H1 (cell line): Measurements from ENCODE around the gene CYP39A1. TPM values are rescaled to one million over a fixed set of nuclear protein-coding genes. Genes with fewer than 3 reads are reported as not detected.

Experiments
- CTCF ChIA-PET: fragments of 300-600 bp; sonication (Branson Sonifier 250); formaldehyde crosslinking; loops from one replicate; lab custom pipeline; 2021; ENCODE audit not compliant: partially characterized antibody; lab: Charles Lee
- POLR2A ChIA-PET: fragments of 300-600 bp; sonication (Branson Sonifier 250); formaldehyde crosslinking; loops from one replicate; lab custom pipeline; 2021; ENCODE audit warnings: inconsistent platforms; ENCODE audit not compliant: partially characterized antibody; lab: Charles Lee
- DNase-seq, 2 experiments: peaks; one replicate each; pipeline versions ENCODE4 v3.0.0 to v3.0.0-alpha.2; 2010 to 2022; ENCODE audit warnings: low spot score in 2 of 2, low read depth in 1 of 2, mixed read lengths in 1 of 2
- FAIRE-seq: peaks from 2 replicates; lab custom pipeline; 2011; peaks lifted over from hg19 to GRCh38; lab: Jason Lieb, UNC
- H2AFZ ChIP-seq: 2 replicates; pipeline ENCODE4 v1.8.1; 2012; ENCODE audit warnings: low read length, inconsistent platforms
- H2AK5ac ChIP-seq: 2 replicates; pipeline ENCODE4 v1.6.1; 2013; ENCODE audit warnings: low read depth, low read length
- H2BK120ac ChIP-seq: replicated peaks from 2 replicates; pipeline ENCODE3; 2013; ENCODE audit warnings: low read depth, low read length, inconsistent platforms
- H2BK12ac ChIP-seq: 2 replicates; pipeline ENCODE4 v1.6.1; 2013; ENCODE audit warnings: low read depth, low read length
- H2BK15ac ChIP-seq: 2 replicates; pipeline ENCODE4 v1.6.1; 2013; ENCODE audit warnings: low read length
- H2BK20ac ChIP-seq: 2 replicates; pipeline ENCODE4 v1.6.1; 2013; ENCODE audit warnings: low read length
- H2BK5ac ChIP-seq: 2 replicates; pipeline ENCODE4 v1.6.1; 2013; ENCODE audit warnings: low read depth, low read length
- H3K14ac ChIP-seq: 2 replicates; pipeline ENCODE4 v1.6.1; 2013; ENCODE audit warnings: inconsistent platforms; ENCODE audit not compliant: insufficient read length
- H3K18ac ChIP-seq: 2 replicates; pipeline ENCODE4 v1.6.1; 2013; ENCODE audit warnings: low read length; ENCODE audit errors: extremely low read depth
- H3K23ac ChIP-seq: 2 replicates; pipeline ENCODE4 v1.6.1; 2013; ENCODE audit warnings: inconsistent platforms; ENCODE audit not compliant: insufficient read length
- H3K23me2 ChIP-seq: 2 replicates; pipeline ENCODE4 v1.6.1; 2013; ENCODE audit warnings: low read depth, low read length
- H3K27ac ChIP-seq: 2 replicates; pipeline ENCODE4 v1.6.1; 2011; ENCODE audit warnings: low read depth, low read length, inconsistent platforms
- H3K27me3 ChIP-seq, 4 experiments: replicated peaks in 1 of 4; 1 replicate in 1 of 4; 2 replicates in 3 of 4; pipeline versions ENCODE4 v1.6.1 to v1.8.1; 2011 to 2013; ENCODE audit warnings: low read length in 3 of 4, mild to moderate bottlenecking in 3 of 4, inconsistent platforms in 2 of 4, mixed read lengths in 2 of 4, moderate library complexity in 1 of 4; ENCODE audit not compliant: control insufficient read depth in 3 of 4, insufficient read depth in 3 of 4; ENCODE audit errors: extremely low read depth in 1 of 4
- H3K36me3 ChIP-seq, 4 experiments: 2 replicates each; pipeline versions ENCODE4 v1.6.1 to v1.8.1; 2011 to 2013; ENCODE audit warnings: mild to moderate bottlenecking in 4 of 4, low read length in 3 of 4, moderate library complexity in 2 of 4, control low read depth in 1 of 4, inconsistent platforms in 1 of 4; ENCODE audit not compliant: insufficient read depth in 4 of 4, control insufficient read depth in 2 of 4
- H3K4ac ChIP-seq: replicated peaks from 2 replicates; pipeline ENCODE3; 2013; ENCODE audit warnings: low read length, low read depth, mixed read lengths, inconsistent platforms; ENCODE audit not compliant: insufficient read length
- H3K4me1 ChIP-seq, 4 experiments: replicated peaks in 1 of 4; 1 replicate in 1 of 4; 2 replicates in 3 of 4; pipeline versions ENCODE4 v1.6.1 to v1.8.1; 2011 to 2013; ENCODE audit warnings: low read length in 3 of 4, inconsistent platforms in 2 of 4, mixed read lengths in 1 of 4; ENCODE audit not compliant: insufficient read depth in 4 of 4, control insufficient read depth in 3 of 4
- H3K4me2 ChIP-seq, 2 experiments: 2 replicates each; pipeline versions ENCODE4 v1.6.1 to v1.8.1; 2011 to 2013; ENCODE audit warnings: low read depth in 2 of 2, low read length in 2 of 2, control low read depth in 1 of 2, inconsistent platforms in 1 of 2, mild to moderate bottlenecking in 1 of 2; ENCODE audit not compliant: insufficient read depth in 1 of 2
- H3K4me3 ChIP-seq, 4 experiments: fragments of 200-600, 300-600 bp in 1 of 4; sonication (generic), shearing (Covaris generic), sonication (Bioruptor Twin) in 1 of 4; 2 replicates each; pipeline versions ENCODE4 v1.5.1 to v1.8.1; 2011 to 2016; ENCODE audit warnings: low read length in 4 of 4, low read depth in 3 of 4, control low read depth in 2 of 4, inconsistent platforms in 2 of 4, mild to moderate bottlenecking in 2 of 4, mixed read lengths in 1 of 4, moderate library complexity in 1 of 4; ENCODE audit not compliant: insufficient read depth in 2 of 4; ENCODE audit errors: extremely low read depth in 1 of 4
- H3K56ac ChIP-seq: replicated peaks from 2 replicates; pipeline ENCODE3; 2013; ENCODE audit warnings: low read depth, mild to moderate bottlenecking, mixed read lengths, low read length, inconsistent platforms; ENCODE audit not compliant: insufficient read length
- H3K79me1 ChIP-seq: 2 replicates; pipeline ENCODE4 v1.6.1; 2013; ENCODE audit warnings: low read depth, low read length, control low read depth
- H3K79me2 ChIP-seq, 2 experiments: 2 replicates each; pipeline versions ENCODE4 v1.6.1 to v1.8.1; 2012 to 2013; ENCODE audit warnings: low read length in 2 of 2, mild to moderate bottlenecking in 2 of 2, inconsistent platforms in 1 of 2; ENCODE audit not compliant: insufficient read depth in 2 of 2, control insufficient read depth in 1 of 2
- H3K9ac ChIP-seq, 4 experiments: replicated peaks in 1 of 4; 1 replicate in 1 of 4; 2 replicates in 3 of 4; pipeline versions ENCODE4 v1.6.1 to v1.8.1; 2011 to 2013; ENCODE audit warnings: low read depth in 3 of 4, low read length in 3 of 4, control low read depth in 2 of 4, mild to moderate bottlenecking in 2 of 4, moderate library complexity in 2 of 4, inconsistent platforms in 1 of 4; ENCODE audit errors: extremely low read depth in 1 of 4
- H3K9me3 ChIP-seq, 2 experiments: 2 replicates each; pipeline versions ENCODE4 v1.6.1 to v1.8.1; 2012 to 2013; ENCODE audit warnings: mild to moderate bottlenecking in 2 of 2, moderate library complexity in 2 of 2, control low read depth in 1 of 2, inconsistent platforms in 1 of 2, low read depth in 1 of 2, low read length in 1 of 2, mixed read lengths in 1 of 2; ENCODE audit not compliant: insufficient read depth in 2 of 2
- H4K20me1 ChIP-seq, 2 experiments: replicated peaks in 1 of 2; 2 replicates each; pipeline versions ENCODE3 to v1.8.1; 2011 to 2013; ENCODE audit warnings: inconsistent platforms in 2 of 2, low read length in 2 of 2, mild to moderate bottlenecking in 1 of 2; ENCODE audit not compliant: insufficient read depth in 2 of 2, control insufficient read depth in 1 of 2
- H4K5ac ChIP-seq: 2 replicates; pipeline ENCODE4 v1.6.1; 2013; ENCODE audit warnings: low read length, low read depth, mixed read lengths, inconsistent platforms; ENCODE audit not compliant: insufficient read length
- H4K8ac ChIP-seq: 2 replicates; pipeline ENCODE4 v1.8.0; 2013; ENCODE audit warnings: mild to moderate bottlenecking, moderate library complexity, low read length, inconsistent platforms; ENCODE audit not compliant: insufficient read depth; ENCODE audit errors: extremely low read depth
- H4K91ac ChIP-seq: replicated peaks from 2 replicates; pipeline ENCODE3; 2013; ENCODE audit warnings: low read length, mixed read lengths, inconsistent platforms; ENCODE audit not compliant: insufficient read length
- BCL11A ChIP-seq, 2 experiments: IDR thresholded peaks; one replicate each; pipeline ENCODE4 v1.6.1; 2011; ENCODE audit warnings: low read depth in 2 of 2, low read length in 2 of 2, mild to moderate bottlenecking in 2 of 2
- CEBPB ChIP-seq: IDR thresholded peaks from 2 replicates; pipeline ENCODE4 v1.6.1; 2012; ENCODE audit warnings: low read depth, low read length
- HDAC6 ChIP-seq: IDR thresholded peaks from one replicate; pipeline ENCODE4 v1.7.1; 2012; ENCODE audit warnings: low read depth, mild to moderate bottlenecking, inconsistent platforms, low read length, moderate library complexity
- TEAD4 ChIP-seq: IDR thresholded peaks from 2 replicates; pipeline ENCODE4 v1.6.1; 2012; ENCODE audit warnings: low read depth, low read length, inconsistent platforms, mixed read lengths
- WGBS, 2 experiments: shearing (Covaris generic) in 1 of 2; methylation state at CpG; one replicate each; pipeline versions ENCODE4 v1.1.6 to v1.1.7; 2013 to 2015; ENCODE audit warnings: low lambda C conversion rate in 2 of 2, mixed read lengths in 2 of 2, inconsistent platforms in 1 of 2, low coverage in 1 of 2, missing lambda C conversion rate in 1 of 2; ENCODE audit not compliant: insufficient replicate concordance in 2 of 2, insufficient coverage in 1 of 2, insufficient read length in 1 of 2; ENCODE audit errors: extremely low coverage in 1 of 2, missing lambda C conversion rate in 1 of 2; 5-methylcytosine and 5-hydroxymethylcytosine counted together
- polyA plus RNA-seq, 7 experiments: library from polyadenylated mRNA; depleted of rRNA in 3 of 7; stranded (reverse) in 5 of 7; unstranded in 2 of 7; fragments of >200 nt in 5 of 7; fragments of 200-250 nt in 2 of 7; gene quantifications; 1 replicate in 5 of 7; 2 replicates in 1 of 7; 4 replicates in 1 of 7; pipeline versions ENCODE4 v1.2.1 to v1.2.3, GENCODE V29; 2011 to 2013; ENCODE audit warnings: missing spikeins in 2 of 7, mixed read lengths in 2 of 7
- total RNA-seq: library from RNA; stranded (reverse); fragmentation: NEBNext Ultra II Directional; extraction: Animal tissue kit (Norgen Biotek cat#: 25700); gene quantifications from 2 replicates; pipeline ENCODE4 v1.2.1, GENCODE V29; 2021

Gene CYP39A1
- total and polyA plus RNA-seq, 2 of the 8 experiments (the other 6 are each of a cell fraction or from before 2014, with no cell fraction given), result 0.71 to 2.4 TPM

- Histone ChIP-seq H3K27ac (no peak overlapping the region), H3K4me1 (no peaks in the 10 kb centered on the region), H2BK5ac (no peak overlapping the region), H4K5ac (no peak overlapping the region), H3K56ac (no peak overlapping the region), H4K8ac (no peak overlapping the region), H3K18ac (no peak overlapping the region), H4K20me1 (no peaks in the 10 kb centered on the region), H3K23me2 (no peaks in the 10 kb centered on the region), H2BK20ac (no peak overlapping the region), H3K9ac (no peak overlapping the region), H2AK5ac (no peak overlapping the region), H3K4me2 (no peak overlapping the region), H3K14ac (no peak overlapping the region), H2AFZ (no peak overlapping the region), H2BK12ac (no peak overlapping the region), H3K23ac (no peak overlapping the region), H3K4ac (no peak overlapping the region), H4K91ac (no peak overlapping the region), H3K36me3 (no peaks in the 10 kb centered on the region), H3K79me1 (no peaks in the 10 kb centered on the region), H2BK15ac (no peak overlapping the region), H3K4me3 (no peak overlapping the region), H2BK120ac (no peak overlapping the region), H3K79me2 (no peaks in the 10 kb centered on the region), H3K9me3 (no peaks in the 10 kb centered on the region), H3K27me3 (no peaks in the 10 kb centered on the region)
- 84% methylated on average over 3 of the region's 3 CpGs; no CpG with 5 or more reads in 1 of the 2 experiments for WGBS, 2 experiments
- DNase-seq (no peak), FAIRE-seq (no peak)
- TF ChIP-seq HDAC6 (no peak), BCL11A (IDR thresholded peaks at IDR 0.05; ENCODE audit: low read depth in 2 of 2, low read length in 2 of 2) (no peak), CEBPB (no peak), TEAD4 (no peak)
- POLR2A ChIA-PET, result no interaction called here
- CTCF ChIA-PET, result interaction anchor here (0.8 to 1.5 kb wide), 3 partner anchors 9 to 20 kb away, joined by 3 read pairs; no protein-coding TSS in a partner anchor
Observed at GRCh38 chr6:46575530-46575929, 77.1 kb downstream of the CYP39A1 start.
